ENCODE measurements around the gene BICC1. TPM values are rescaled to one million over a fixed set of nuclear protein-coding genes. Genes with fewer than 3 reads are reported as not detected.
A peak's percentile ranks its signal among the peaks of the same experiment; 100 is the strongest.

The BICC1 gene, protein sequence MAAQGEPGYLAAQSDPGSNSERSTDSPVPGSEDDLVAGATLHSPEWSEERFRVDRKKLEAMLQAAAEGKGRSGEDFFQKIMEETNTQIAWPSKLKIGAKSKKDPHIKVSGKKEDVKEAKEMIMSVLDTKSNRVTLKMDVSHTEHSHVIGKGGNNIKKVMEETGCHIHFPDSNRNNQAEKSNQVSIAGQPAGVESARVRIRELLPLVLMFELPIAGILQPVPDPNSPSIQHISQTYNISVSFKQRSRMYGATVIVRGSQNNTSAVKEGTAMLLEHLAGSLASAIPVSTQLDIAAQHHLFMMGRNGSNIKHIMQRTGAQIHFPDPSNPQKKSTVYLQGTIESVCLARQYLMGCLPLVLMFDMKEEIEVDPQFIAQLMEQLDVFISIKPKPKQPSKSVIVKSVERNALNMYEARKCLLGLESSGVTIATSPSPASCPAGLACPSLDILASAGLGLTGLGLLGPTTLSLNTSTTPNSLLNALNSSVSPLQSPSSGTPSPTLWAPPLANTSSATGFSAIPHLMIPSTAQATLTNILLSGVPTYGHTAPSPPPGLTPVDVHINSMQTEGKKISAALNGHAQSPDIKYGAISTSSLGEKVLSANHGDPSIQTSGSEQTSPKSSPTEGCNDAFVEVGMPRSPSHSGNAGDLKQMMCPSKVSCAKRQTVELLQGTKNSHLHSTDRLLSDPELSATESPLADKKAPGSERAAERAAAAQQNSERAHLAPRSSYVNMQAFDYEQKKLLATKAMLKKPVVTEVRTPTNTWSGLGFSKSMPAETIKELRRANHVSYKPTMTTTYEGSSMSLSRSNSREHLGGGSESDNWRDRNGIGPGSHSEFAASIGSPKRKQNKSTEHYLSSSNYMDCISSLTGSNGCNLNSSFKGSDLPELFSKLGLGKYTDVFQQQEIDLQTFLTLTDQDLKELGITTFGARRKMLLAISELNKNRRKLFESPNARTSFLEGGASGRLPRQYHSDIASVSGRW
- 4.8 TPM for polyA plus RNA-seq (2012; ENCODE audit: insufficient read depth, insufficient read length, low read depth)

DNA sequence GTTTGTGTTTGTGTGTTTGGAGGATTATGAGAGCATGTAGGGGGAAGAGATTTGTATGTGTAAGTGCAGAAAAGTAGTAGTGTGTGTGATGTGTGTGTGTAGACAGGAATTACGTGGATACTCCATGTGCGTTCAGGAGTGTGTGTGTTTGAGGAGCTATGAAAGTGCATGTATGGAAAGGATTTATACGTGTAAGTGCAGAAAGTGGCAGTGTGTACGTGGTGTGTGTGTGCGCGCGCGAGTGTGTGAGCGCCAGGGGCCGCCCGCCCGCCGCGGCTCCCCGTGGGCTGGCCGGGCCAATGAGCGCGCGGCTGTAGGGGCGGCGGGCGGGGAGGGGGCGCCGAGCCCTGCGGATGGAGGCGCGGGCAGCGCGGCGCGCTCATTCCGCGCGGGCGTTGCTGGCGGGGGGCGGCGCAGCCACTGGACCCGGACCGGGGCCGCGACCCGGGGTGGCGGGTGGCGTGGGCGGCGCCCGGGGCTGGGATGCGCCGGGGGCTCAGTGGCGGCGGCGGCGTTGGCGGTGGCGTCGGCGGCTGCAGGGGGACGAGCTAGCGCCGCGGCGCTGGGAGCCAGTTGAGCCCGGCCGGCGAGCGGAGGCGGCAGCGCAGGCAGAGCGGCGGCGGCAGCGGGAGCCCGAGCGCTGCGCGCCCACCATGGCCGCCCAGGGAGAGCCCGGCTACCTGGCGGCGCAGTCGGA is at the start of gene BICC1:
TSS of gene BICC1 (plus strand) at position 382 of the 697 bp plus-strand sequence. CDS start at position 654, 272 bp downstream.
- Histone ChIP-seq H3K4me1 (no peaks in the 10 kb centered on the region; the same call in 1 of the 2 replicates), H3K4me3 (ENCODE audit: low read depth, low read length) (peak within 1 kb of the TSS; percentile 92), H3K9me3 (no peaks in the 10 kb centered on the region), H3K36me3 (no peaks in the 10 kb centered on the region), H3K27me3 (no peaks in the 10 kb centered on the region)
- TF ChIP-seq, protein P1, sequence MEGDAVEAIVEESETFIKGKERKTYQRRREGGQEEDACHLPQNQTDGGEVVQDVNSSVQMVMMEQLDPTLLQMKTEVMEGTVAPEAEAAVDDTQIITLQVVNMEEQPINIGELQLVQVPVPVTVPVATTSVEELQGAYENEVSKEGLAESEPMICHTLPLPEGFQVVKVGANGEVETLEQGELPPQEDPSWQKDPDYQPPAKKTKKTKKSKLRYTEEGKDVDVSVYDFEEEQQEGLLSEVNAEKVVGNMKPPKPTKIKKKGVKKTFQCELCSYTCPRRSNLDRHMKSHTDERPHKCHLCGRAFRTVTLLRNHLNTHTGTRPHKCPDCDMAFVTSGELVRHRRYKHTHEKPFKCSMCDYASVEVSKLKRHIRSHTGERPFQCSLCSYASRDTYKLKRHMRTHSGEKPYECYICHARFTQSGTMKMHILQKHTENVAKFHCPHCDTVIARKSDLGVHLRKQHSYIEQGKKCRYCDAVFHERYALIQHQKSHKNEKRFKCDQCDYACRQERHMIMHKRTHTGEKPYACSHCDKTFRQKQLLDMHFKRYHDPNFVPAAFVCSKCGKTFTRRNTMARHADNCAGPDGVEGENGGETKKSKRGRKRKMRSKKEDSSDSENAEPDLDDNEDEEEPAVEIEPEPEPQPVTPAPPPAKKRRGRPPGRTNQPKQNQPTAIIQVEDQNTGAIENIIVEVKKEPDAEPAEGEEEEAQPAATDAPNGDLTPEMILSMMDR (IDR thresholded peaks at IDR 0.05; ENCODE audit: low read depth, low read length) = no peak; the same call in 1 of the 2 replicates
- peak; percentile 73 for DNase-seq

DNA sequence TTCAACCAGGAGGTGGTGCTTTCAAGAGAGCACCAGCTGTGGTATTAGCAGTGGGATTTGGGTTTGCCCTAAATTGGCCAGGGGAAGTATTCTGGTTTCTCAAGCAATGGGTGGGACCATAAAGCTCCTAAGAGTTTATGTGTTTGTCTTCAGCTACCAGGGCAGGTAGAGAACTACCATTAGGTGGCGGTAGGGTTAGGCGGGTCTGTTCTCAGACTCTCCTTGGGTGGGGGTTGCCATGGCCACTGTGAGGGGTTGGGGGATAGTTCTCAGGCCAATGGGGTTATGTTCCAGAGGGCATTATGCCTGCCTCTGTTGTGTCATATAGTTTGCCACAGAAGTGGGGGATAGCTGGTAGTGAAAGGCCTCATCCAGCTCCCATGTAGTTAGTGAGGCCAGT is 47.7 kb upstream of the BICC1 start:
- Histone ChIP-seq H3K4me1 (no peaks in the 10 kb centered on the region), H3K4me3 (ENCODE audit: low read depth, low read length) (no peak overlapping the region), H3K9me3 (no peaks in the 10 kb centered on the region), H3K36me3 (no peaks in the 10 kb centered on the region), H3K27me3 (no peaks in the 10 kb centered on the region)
- TF ChIP-seq, protein P1 (IDR thresholded peaks at IDR 0.05; ENCODE audit: low read depth, low read length) = no peak
- DNase-seq = no peak

DNA sequence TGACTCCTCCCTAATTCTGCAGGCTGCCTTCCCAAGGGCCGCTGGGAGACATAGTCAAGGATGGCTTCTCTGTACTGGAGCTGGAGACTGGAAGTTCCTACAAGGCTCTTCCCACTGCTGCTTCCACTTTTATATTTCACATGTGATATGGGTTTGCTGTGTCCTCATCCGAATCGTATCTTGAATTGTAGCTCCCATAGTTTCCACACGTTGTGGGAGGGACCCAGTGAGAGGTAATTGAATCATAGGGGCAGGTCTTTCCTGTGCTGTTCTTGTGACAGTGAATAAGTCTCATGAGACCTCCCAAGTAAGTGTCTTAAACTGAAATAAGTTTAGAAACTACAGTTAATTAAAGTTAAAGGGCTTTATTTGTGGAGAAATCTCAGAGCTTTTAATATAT is 47.0 kb upstream of the BICC1 start:
- no peak for DNase-seq
- TF ChIP-seq, protein P1 (IDR thresholded peaks at IDR 0.05; ENCODE audit: low read depth, low read length) = no peak
- H3K27me3 ChIP-seq = no peaks in the 10 kb centered on the region
- H3K4me1 ChIP-seq = no peaks in the 10 kb centered on the region
- H3K36me3 ChIP-seq = no peaks in the 10 kb centered on the region
- H3K4me3 ChIP-seq (ENCODE audit: low read depth, low read length) = no peak overlapping the region
- H3K9me3 ChIP-seq = no peaks in the 10 kb centered on the region

DNA sequence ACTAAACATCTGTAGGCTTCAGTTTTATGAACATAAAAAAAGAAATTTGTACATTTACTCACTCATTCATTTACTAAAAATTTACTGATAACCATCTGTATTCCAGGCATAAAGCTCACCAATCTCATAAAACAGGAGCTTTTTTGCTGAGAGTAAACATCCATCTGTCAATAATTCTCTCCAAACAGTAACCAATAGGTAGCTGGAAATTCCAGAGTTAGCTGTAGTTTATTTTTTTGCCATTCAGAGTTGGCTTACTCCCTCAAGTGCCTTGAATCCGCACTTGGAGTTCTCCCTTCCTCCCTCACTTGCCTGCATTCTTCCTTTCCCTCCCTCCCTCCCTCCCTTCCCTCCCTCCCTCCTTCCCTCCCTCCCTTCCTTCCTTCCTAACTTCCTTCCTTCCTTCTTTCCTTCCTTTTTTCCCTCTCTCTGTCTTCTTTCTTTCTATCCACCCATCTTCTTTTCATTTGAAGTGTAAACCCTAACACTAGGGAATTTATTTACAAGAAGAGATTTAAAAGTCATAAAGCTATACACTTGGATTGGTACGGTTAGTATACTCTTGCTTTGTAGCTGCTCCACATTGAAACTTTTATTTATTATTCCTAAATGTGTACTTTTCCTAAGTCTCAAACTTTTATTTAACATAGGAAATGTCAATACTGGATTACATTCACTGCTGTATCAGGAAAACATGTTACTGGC is 44.6 kb upstream of the BICC1 start:
- Histone ChIP-seq H3K27me3 (no peaks in the 10 kb centered on the region; the same call in 1 of the 2 replicates), H3K9me3 (no peaks in the 10 kb centered on the region), H3K36me3 (no peaks in the 10 kb centered on the region), H3K4me1 (no peaks in the 10 kb centered on the region), H3K4me3 (ENCODE audit: low read depth, low read length) (no peak overlapping the region)
- TF ChIP-seq, protein P1 (IDR thresholded peaks at IDR 0.05; ENCODE audit: low read depth, low read length) = no peak
- DNase-seq = no peak

DNA sequence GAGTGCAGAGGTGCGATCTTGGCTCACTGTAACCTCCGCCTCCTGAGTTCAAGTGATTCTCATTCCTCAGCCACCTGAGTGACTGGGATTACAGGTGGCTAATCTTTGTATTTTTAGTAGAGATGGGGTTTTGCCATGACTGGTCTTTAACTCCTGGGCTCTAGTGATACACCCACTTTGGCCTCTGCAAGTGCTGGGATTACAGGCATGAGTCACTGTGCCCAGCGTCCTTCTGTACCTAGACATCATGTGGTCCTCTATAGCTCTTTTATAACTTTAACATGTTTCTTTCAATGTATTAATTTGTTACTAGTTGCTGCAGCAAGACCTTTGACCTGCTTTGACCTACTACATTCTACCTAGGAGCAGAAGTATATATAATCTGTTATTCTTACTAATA is 38.7 kb upstream of the BICC1 start:
- Histone ChIP-seq H3K4me1 (no peaks in the 10 kb centered on the region), H3K4me3 (ENCODE audit: low read depth, low read length) (no peak overlapping the region), H3K9me3 (no peaks in the 10 kb centered on the region), H3K36me3 (no peaks in the 10 kb centered on the region), H3K27me3 (no peaks in the 10 kb centered on the region; the same call in 1 of the 2 replicates)
- TF ChIP-seq, protein P1 (IDR thresholded peaks at IDR 0.05; ENCODE audit: low read depth, low read length) = no peak
- DNase-seq = no peak
